KBM-7 (cell line): Measurements from ENCODE around the gene POC1B.

Source experiments
- DNase-seq: peaks from one replicate; pipeline ENCODE4 v3.0.0-alpha.2; 2015
- in situ Hi-C: fragments of 300-500 bp; cut with MboI; formaldehyde crosslinking; loops from 2 replicates; pipeline ENCODE4 v1.14.3; 2020; ENCODE audit warnings: low sequenced_read_pairs, low pct_unique_long_range_greater_than_20kb, mixed read lengths

Gene POC1B

GRCh38 chr12:89379148-89379838, 146.6 kb downstream of the POC1B start:
- in situ Hi-C loops = no loop called here
- DNase-seq = no peak

DNA sequence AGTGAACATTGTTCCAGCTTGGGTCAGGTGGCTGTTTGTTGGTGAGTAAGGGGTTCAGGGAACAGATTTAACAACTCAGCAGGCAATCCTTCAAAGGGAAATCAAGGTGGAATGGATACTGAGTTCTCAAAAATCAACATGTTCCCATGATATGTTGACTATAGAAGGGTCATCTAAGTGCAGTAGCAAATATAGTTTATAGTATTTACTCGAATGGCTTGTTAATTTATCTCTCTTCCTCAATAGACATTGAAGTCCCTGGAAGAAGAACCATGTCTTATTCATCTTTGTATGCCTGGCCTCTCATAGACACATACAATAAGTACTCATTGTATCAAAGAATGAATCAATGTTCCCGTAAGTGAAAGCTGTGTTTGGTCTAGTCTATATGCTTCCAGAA, 149.0 kb downstream of the POC1B start:
- no peak for DNase-seq
- in situ Hi-C loops = no loop called here

DNA sequence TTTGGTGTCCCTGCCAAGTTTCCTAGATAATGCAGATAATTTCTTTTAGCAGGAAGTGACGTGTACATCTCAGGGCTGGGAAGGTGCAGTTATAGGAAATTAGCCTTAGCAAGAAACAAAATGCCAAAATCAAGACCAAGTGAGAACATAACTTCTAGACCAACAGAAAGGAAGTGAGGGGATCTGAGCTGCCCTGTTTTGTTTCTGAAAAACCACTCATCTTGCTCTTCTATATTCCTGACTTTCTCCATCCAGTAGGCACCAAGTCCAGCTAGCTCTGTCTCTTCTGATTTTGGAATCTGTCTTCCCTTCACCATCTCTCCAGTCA, 149.7 kb downstream of the POC1B start:
- DNase-seq = no peak
- in situ Hi-C loops = no loop called here

DNA sequence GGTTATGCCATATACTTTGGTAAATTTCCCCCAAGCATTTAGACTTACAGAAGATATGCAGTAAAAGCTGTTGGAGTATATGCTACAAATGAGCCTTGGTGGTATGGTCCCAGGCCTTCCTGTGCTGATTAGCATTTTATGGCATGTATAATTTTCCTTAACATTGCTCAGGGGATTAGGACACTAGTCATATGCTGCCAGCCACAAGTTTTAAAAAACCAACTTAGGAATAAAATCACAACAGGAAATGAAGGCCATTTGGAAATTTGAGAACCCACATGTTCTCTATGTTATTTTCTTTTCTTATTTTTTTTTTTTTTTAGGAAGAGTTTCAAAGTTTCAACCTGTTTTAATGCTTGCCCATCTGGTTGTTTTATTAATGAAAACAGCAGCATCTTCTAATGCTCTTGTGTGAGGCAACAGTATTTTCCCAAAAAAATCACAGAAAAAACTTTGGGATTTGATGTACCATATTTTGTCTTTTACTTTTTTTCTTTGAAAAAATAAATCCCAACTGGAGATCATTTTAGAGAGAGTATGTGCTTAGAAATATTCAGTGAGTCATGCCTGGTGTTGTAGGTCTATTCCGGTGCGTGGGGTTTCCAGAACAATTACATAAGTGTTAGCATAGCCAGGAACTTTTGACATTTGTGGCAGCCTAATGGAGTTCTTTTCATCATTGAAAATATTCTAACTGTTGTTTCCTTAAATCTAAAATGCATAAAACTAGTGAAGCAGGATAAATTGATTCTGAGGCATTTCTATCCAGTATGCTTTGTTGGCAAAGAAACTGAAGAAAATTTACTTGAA, 151.9 kb downstream of the POC1B start:
- DNase-seq = no peak
- in situ Hi-C loops = loop anchor here (25.0 kb wide), 1 partner anchor 337 kb away; no protein-coding TSS in a partner anchor

DNA sequence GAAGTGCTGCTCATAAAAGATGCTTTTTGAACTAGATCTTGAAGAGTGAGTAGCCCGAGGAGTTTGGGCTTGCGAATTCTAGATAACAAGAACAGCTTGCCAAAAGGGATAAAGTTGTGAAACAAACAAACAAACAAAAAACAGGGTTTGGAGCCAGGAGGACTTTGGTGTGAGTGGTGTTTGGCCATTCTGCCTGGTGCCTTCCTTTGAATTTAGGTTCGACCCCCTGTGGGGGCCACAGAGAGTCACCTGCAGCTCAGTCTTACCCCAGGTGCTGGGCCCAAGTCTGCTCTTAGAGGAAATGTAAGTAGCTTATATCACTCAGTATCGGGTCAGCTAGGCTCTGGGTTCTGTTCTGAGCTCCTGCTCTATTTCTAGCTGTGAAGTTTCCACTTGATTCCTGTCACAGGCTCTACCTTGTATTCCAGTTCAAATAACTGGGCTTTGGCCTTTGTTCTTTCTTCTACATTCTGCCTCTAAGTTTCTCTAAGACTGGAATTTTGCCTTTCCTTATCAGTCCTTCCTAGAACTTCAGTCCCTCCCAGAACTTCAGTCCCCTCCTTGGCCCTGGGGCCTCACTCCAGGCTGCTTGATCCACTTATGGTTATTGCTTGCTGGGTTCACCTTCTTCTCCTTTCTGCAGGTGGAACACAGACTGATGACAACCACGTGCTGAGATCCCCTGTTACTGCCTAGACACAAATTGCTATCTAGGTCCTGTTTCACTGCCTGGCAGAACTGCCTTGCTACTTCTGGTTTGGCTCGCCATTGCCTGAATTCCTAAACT, 153.1 kb downstream of the POC1B start:
- in situ Hi-C loops = loop anchor here (25.0 kb wide), 1 partner anchor 335 kb away; no protein-coding TSS in a partner anchor
- no peak for DNase-seq

GRCh38 chr12:89370850-89371249, 155.0 kb downstream of the POC1B start:
- in situ Hi-C loops = loop anchor here (25.0 kb wide), 1 partner anchor 334 kb away; no protein-coding TSS in a partner anchor

GRCh38 chr12:89370421-89370831, 155.4 kb downstream of the POC1B start:
- peak; percentile 60 for DNase-seq
- in situ Hi-C loops = loop anchor here (25.0 kb wide), 1 partner anchor 333 kb away; no protein-coding TSS in a partner anchor

More at GRCh38 chr12:89370850-89371249, 155.0 kb downstream of the POC1B start:
- peak; percentile 54 for DNase-seq
